ENCODE measurements around the gene OGFOD3. TPM values are rescaled to one million over a fixed set of nuclear protein-coding genes. Genes with fewer than 3 reads are reported as not detected.

The OGFOD3 gene
- total RNA-seq, 1 experiment from 2014 or later: 53.6 TPM

DNA sequence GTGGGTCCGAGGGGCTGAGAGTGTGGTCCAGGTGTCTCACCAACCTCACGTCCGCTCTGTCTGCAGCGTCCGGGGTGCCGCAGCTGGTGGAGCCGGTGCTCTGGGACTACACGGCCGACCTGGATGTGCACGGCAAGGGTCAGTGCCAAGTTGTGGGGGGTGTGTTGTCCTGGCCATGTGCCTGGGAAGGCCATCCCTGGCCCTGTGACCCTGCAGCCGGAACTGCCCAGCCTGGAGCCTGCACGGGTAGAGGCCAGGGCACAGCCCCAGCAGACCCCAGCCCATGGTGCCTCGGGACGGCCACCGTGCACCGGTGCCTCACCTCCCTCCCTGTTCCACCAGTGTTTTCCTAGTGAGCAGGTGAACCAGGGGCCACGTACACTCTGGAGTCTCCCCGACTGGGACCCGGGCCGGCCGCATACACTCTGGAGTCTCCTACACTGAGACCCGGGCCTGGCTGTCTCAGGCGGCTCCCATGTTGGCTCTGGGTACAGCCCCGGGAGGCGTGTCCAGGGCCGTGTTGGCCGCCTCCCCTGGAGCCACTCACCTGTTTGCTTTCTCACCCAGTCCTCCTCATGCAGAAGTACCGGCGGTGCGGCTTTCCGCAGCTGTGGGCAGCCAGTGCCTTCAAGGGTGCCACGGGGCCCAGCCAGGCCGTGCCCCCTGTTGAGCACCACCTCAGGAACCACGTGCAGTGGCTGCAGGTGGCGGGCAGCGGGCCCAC is 18.4 kb upstream of the OGFOD3 start:
- Histone ChIP-seq H3K27ac (ENCODE audit: low read depth, low read length) (no peak overlapping the region; the same call in 1 of the 2 replicates), H3K9me2 (ENCODE audit: insufficient read depth) (no peaks in the 10 kb centered on the region), H3K9ac (ENCODE audit: low read length) (no peak overlapping the region), H3K4me1 (ENCODE audit: control insufficient read depth in 1 of 2, insufficient read depth in 2 of 2, low read length in 2 of 2) (no peaks in the 10 kb centered on the region), H3K79me2 (ENCODE audit: insufficient read depth, low read length) (no peaks in the 10 kb centered on the region), H3K9me3 (ENCODE audit: control insufficient read depth in 1 of 2, insufficient read depth in 1 of 2, low read depth in 1 of 2, low read length in 2 of 2) (no peaks in the 10 kb centered on the region), H3K27me3 (ENCODE audit: insufficient read depth, low read length) (no peaks in the 10 kb centered on the region), H2AFZ (ENCODE audit: low read depth, low read length, poor library complexity, severe bottlenecking) (no peak overlapping the region), H4K20me1 (ENCODE audit: insufficient read depth) (no peaks in the 10 kb centered on the region), H3K4me3 (replicated peaks in 1 of 2; ENCODE audit: low read depth in 1 of 2, low read length in 2 of 2) (no peak overlapping the region), H3K4me2 (ENCODE audit: low read length) (no peak overlapping the region), H3K36me3 (ENCODE audit: control insufficient read depth in 1 of 2, insufficient read depth in 2 of 2, low read length in 2 of 2) (0 out of 4 replicates have a peak, but pooled peaks cover 0 to 2% of the 10 kb centered on the region in 2 experiments)
- no peak for ATAC-seq
- no TSS peak for BruUV-seq (replicated peaks)
- DNase-seq (ENCODE audit: low read depth, low spot score): no peak
- RAD21 ChIA-PET (ENCODE audit: low non-redundant PET in 1 of 2, low total read pairs in 2 of 2, uncharacterized antibody in 2 of 2, unreplicated experiment in 2 of 2): no interaction called here
- CTCF ChIA-PET: no interaction called here
- no peak for TF ChIP-seq POLR2A (IDR thresholded peaks at IDR 0.05; ENCODE audit: borderline replicate concordance, extremely low read depth, insufficient read depth, insufficient read length)
- TF ChIP-seq, protein P1, sequence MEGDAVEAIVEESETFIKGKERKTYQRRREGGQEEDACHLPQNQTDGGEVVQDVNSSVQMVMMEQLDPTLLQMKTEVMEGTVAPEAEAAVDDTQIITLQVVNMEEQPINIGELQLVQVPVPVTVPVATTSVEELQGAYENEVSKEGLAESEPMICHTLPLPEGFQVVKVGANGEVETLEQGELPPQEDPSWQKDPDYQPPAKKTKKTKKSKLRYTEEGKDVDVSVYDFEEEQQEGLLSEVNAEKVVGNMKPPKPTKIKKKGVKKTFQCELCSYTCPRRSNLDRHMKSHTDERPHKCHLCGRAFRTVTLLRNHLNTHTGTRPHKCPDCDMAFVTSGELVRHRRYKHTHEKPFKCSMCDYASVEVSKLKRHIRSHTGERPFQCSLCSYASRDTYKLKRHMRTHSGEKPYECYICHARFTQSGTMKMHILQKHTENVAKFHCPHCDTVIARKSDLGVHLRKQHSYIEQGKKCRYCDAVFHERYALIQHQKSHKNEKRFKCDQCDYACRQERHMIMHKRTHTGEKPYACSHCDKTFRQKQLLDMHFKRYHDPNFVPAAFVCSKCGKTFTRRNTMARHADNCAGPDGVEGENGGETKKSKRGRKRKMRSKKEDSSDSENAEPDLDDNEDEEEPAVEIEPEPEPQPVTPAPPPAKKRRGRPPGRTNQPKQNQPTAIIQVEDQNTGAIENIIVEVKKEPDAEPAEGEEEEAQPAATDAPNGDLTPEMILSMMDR (IDR thresholded peaks at IDR 0.05 in 2 of 3, conservative IDR thresholded peaks at IDR 0.05 in 1 of 3; ENCODE audit: borderline replicate concordance in 1 of 3, insufficient read depth in 1 of 3, low read depth in 2 of 3, low read length in 2 of 3): no peak
- TF ChIP-seq, protein P2, sequence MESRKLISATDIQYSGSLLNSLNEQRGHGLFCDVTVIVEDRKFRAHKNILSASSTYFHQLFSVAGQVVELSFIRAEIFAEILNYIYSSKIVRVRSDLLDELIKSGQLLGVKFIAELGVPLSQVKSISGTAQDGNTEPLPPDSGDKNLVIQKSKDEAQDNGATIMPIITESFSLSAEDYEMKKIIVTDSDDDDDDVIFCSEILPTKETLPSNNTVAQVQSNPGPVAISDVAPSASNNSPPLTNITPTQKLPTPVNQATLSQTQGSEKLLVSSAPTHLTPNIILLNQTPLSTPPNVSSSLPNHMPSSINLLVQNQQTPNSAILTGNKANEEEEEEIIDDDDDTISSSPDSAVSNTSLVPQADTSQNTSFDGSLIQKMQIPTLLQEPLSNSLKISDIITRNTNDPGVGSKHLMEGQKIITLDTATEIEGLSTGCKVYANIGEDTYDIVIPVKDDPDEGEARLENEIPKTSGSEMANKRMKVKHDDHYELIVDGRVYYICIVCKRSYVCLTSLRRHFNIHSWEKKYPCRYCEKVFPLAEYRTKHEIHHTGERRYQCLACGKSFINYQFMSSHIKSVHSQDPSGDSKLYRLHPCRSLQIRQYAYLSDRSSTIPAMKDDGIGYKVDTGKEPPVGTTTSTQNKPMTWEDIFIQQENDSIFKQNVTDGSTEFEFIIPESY (IDR thresholded peaks at IDR 0.05; ENCODE audit: extremely low read depth, insufficient replicate concordance, low read length): no peak
- TF ChIP-seq POLR2AphosphoS5 (IDR thresholded peaks at IDR 0.05; ENCODE audit: low read depth, low read length): no peak
- TF ChIP-seq ZNF274 (IDR thresholded peaks at IDR 0.05; ENCODE audit: low read depth, low read length): no peak
- no peak for TF ChIP-seq FOSL1 (IDR thresholded peaks at IDR 0.05; ENCODE audit: low read depth)
- TF ChIP-seq ZFX (IDR thresholded peaks at IDR 0.05): no peak
- TF ChIP-seq RAD21 (IDR thresholded peaks at IDR 0.05; ENCODE audit: low read depth): no peak
- TF ChIP-seq SP1 (IDR thresholded peaks at IDR 0.05; ENCODE audit: low read depth): no peak
- TF ChIP-seq EZH2 (IDR thresholded peaks at IDR 0.05): no peak
- TF ChIP-seq, protein P3, sequence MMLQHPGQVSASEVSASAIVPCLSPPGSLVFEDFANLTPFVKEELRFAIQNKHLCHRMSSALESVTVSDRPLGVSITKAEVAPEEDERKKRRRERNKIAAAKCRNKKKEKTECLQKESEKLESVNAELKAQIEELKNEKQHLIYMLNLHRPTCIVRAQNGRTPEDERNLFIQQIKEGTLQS (IDR thresholded peaks at IDR 0.05): no peak
- no peak for TF ChIP-seq SRF (IDR thresholded peaks at IDR 0.05; ENCODE audit: low read depth)
- TF ChIP-seq EZH2phosphoT487 (IDR thresholded peaks at IDR 0.05; ENCODE audit: borderline replicate concordance): no peak
- TF ChIP-seq EGR1 (IDR thresholded peaks at IDR 0.05; ENCODE audit: low read depth): no peak
- TF ChIP-seq CBX3 (IDR thresholded peaks at IDR 0.05; ENCODE audit: low read depth): no peak
- TF ChIP-seq, protein P4, sequence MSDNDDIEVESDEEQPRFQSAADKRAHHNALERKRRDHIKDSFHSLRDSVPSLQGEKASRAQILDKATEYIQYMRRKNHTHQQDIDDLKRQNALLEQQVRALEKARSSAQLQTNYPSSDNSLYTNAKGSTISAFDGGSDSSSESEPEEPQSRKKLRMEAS (IDR thresholded peaks at IDR 0.05): no peak
- no peak for TF ChIP-seq SIN3A (IDR thresholded peaks at IDR 0.05; ENCODE audit: low read depth)
- TF ChIP-seq, protein P5, sequence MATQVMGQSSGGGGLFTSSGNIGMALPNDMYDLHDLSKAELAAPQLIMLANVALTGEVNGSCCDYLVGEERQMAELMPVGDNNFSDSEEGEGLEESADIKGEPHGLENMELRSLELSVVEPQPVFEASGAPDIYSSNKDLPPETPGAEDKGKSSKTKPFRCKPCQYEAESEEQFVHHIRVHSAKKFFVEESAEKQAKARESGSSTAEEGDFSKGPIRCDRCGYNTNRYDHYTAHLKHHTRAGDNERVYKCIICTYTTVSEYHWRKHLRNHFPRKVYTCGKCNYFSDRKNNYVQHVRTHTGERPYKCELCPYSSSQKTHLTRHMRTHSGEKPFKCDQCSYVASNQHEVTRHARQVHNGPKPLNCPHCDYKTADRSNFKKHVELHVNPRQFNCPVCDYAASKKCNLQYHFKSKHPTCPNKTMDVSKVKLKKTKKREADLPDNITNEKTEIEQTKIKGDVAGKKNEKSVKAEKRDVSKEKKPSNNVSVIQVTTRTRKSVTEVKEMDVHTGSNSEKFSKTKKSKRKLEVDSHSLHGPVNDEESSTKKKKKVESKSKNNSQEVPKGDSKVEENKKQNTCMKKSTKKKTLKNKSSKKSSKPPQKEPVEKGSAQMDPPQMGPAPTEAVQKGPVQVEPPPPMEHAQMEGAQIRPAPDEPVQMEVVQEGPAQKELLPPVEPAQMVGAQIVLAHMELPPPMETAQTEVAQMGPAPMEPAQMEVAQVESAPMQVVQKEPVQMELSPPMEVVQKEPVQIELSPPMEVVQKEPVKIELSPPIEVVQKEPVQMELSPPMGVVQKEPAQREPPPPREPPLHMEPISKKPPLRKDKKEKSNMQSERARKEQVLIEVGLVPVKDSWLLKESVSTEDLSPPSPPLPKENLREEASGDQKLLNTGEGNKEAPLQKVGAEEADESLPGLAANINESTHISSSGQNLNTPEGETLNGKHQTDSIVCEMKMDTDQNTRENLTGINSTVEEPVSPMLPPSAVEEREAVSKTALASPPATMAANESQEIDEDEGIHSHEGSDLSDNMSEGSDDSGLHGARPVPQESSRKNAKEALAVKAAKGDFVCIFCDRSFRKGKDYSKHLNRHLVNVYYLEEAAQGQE (IDR thresholded peaks at IDR 0.05; ENCODE audit: low read depth): no peak
- no peak for TF ChIP-seq JUND (IDR thresholded peaks at IDR 0.05)
- intact Hi-C loops (cut with micrococcal nuclease): no loop called here
- POLR2A ChIA-PET: no interaction called here

Data from HCT116 (cell line).